ENCODE data around the gene GPR108. TPM values are rescaled to one million over a fixed set of nuclear protein-coding genes. Genes with fewer than 3 reads are reported as not detected.

Gene GPR108
- total and polyA plus RNA-seq, 2 of the 13 experiments (the other 11 are each of a cell fraction or from before 2014, with no cell fraction given): 36.4 to 63.0 TPM

DNA sequence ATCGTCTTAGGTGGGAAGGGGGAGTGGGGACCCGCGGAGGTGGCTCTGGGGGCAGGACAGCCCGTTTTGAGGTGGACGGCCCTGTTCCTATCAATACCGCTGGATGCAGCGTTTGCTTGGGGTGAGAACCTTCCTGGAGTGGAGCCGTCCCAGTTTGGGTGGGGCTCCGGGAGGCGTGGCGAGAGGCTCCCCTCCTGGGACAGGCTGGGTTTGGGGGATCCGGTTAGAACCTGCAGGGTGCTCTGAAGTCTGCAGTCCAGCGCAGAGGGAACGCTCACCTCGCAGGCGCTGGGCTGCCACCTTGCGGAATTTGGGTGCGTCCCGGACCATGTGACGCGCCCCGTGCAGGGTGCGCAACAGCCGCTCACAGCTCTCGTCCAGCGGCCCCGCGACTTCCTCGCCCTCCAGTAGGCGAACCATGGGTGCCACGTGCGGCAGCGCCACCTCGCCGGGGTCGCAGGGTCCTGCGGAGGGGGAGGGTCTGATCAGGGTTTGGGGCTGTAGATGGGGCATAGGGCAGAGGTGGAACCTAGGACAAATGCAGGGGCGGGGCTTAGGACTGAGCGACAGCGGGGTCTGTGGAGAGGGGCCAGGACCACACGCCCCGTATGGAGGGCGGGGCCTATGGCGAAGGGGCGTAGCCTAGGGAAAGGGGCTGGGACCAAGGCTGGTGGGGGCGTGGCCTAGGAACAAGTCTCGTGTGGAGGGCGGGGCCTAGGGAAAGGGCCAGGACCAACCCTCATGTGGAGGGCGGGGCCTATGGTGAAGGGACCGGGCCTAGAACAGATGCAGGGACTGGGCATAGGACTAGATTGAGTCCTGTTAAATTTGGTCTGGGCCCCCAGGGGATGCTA lies 16.0 kb upstream of the GPR108 start (continued):
- no peak for TF ChIP-seq HMGXB3 (CRISPR knock-in tag; IDR thresholded peaks at IDR 0.05; ENCODE audit: borderline replicate concordance)
- TF ChIP-seq ZNF891 (CRISPR knock-in tag; IDR thresholded peaks at IDR 0.05): peak; percentile 92
- TF ChIP-seq, protein P1, sequence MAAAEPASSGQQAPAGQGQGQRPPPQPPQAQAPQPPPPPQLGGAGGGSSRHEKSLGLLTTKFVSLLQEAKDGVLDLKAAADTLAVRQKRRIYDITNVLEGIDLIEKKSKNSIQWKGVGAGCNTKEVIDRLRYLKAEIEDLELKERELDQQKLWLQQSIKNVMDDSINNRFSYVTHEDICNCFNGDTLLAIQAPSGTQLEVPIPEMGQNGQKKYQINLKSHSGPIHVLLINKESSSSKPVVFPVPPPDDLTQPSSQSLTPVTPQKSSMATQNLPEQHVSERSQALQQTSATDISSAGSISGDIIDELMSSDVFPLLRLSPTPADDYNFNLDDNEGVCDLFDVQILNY (CRISPR knock-in tag; conservative IDR thresholded peaks at IDR 0.05): no peak
- no peak for TF ChIP-seq NFKBIZ (CRISPR knock-in tag; IDR thresholded peaks at IDR 0.05)
- TF ChIP-seq ZFY (CRISPR knock-in tag; IDR thresholded peaks at IDR 0.05): peak; percentile 54; the same call in 1 of the 2 replicates
- no peak for TF ChIP-seq MZF1 (CRISPR knock-in tag; IDR thresholded peaks at IDR 0.05; ENCODE audit: borderline replicate concordance)
- TF ChIP-seq PTBP1 (IDR thresholded peaks at IDR 0.05; ENCODE audit: low read depth, low read length, poor library complexity, severe bottlenecking): no peak
- no peak for TF ChIP-seq PREB (CRISPR knock-in tag; IDR thresholded peaks at IDR 0.05)
- TF ChIP-seq ZMYM3 (CRISPR knock-in tag; IDR thresholded peaks at IDR 0.05): peak; percentile 63; the same call in 1 of the 2 replicates
- TF ChIP-seq FOSL2 (CRISPR knock-in tag; IDR thresholded peaks at IDR 0.05): no peak; the same call in none of the 2 replicates
- no peak for TF ChIP-seq ZBTB14 (CRISPR knock-in tag; IDR thresholded peaks at IDR 0.05)
- TF ChIP-seq, protein P2, sequence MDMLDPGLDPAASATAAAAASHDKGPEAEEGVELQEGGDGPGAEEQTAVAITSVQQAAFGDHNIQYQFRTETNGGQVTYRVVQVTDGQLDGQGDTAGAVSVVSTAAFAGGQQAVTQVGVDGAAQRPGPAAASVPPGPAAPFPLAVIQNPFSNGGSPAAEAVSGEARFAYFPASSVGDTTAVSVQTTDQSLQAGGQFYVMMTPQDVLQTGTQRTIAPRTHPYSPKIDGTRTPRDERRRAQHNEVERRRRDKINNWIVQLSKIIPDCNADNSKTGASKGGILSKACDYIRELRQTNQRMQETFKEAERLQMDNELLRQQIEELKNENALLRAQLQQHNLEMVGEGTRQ (IDR thresholded peaks at IDR 0.05; ENCODE audit: low read depth, low read length): peak; percentile 83
- TF ChIP-seq, protein P2 (CRISPR knock-in tag; IDR thresholded peaks at IDR 0.05; ENCODE audit: borderline replicate concordance): peak; percentile 90
